NCI-H510A (cell line): ENCODE data around the gene CCDC74B.
"Not testable (repeated sequence)": the region's sequence is repeated elsewhere in the genome, so short reads cannot be mapped to it uniquely, and the experiment has no call there.

Experiments used
- DNase-seq: peaks from one replicate; lab custom pipeline; 2025; lab: John Stamatoyannopoulos, UW

The CCDC74B gene

DNA sequence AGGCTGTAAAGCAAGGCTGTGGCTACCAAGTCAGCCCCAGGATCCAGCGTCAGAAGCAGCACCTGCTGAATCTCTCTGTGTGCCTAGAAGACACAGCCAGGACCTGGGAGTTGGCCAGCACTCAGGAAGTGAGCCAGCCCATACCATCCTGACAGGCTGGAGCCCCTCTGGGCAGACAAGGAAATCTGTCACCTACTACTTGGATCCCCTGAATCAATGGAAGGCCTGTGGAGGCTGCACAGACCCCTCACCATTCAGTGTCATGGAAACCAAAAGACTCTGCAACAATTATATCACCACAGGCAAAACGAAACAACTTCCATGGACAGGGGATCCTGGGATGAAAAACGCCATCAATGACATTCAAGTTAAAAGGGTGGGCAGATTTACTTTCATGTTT, 21.7 kb upstream of the CCDC74B start:
- not testable (repeated sequence) for DNase-seq

DNA sequence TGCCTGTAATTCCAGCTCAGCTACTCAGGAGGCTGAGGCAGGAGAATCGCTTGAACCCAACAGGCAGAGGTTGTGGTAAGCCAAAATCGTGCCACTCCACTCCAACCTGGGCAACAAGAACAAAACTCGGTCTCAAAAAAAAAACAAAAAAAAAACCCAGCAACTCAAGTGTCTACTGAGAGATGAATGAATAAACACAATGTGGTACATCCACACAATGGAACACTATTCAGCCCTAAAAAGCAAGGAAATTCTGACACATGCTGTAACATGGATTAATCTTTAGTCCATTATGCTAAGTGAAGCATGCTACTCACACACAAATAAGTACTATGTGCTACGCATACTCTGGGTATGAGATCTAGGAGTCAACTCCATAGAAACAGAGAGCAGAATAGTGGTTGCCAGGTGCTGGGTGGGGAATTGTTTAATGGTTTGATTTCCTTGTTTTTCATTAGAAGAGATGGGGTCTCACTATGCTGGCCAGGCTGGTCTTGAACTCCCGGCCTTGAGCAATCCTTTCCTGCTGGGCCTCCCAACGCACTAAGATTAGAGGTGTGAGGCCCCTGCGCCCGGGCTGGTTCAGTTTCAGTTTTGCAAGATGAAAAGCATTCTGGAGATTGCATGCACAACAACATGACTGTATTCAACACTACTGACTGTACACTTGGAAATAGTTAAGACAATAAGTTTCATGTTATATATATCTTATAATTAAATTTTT, 20.5 kb upstream of the CCDC74B start:
- no peak for DNase-seq

DNA sequence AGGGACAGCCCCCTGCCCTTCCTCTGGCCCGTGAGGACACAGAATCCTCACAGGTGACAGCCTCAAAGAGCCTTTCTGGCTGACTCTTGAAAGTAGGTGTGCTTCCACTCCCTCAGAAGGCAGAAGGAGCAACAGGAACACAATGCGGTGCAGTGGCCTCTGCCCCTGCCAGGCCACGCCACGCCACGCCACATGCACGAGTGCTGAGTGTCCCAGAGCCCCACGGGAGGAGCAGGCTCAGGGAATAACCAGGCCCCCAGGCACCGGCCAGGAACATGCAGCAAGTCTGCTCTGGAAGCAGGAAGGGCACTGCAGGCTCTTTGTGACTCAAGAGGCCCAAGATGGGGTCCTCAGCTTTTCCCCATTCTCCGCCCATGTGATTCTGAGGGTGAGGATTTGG, 18.1 kb upstream of the CCDC74B start:
- DNase-seq: no peak

DNA sequence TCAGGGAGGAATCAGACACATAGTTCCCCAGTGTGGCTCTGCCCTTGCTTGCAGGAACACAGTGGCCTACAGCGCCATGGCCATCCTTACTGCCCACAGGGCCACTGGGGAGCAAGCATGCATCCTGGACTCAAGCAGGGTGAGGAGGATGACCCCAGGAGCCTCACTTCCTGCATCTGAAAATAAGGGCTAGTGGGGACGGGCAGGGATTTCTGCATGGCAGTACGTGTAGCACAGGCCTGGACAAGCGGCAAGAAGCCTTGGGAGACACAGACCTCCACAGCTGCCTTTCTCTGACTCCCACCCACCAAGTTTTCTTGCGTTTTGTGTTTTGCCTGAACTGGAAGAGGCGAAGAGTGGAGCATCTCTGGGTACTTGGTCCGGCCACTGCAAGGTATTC, 17.6 kb upstream of the CCDC74B start:
- not testable (repeated sequence) for DNase-seq

DNA sequence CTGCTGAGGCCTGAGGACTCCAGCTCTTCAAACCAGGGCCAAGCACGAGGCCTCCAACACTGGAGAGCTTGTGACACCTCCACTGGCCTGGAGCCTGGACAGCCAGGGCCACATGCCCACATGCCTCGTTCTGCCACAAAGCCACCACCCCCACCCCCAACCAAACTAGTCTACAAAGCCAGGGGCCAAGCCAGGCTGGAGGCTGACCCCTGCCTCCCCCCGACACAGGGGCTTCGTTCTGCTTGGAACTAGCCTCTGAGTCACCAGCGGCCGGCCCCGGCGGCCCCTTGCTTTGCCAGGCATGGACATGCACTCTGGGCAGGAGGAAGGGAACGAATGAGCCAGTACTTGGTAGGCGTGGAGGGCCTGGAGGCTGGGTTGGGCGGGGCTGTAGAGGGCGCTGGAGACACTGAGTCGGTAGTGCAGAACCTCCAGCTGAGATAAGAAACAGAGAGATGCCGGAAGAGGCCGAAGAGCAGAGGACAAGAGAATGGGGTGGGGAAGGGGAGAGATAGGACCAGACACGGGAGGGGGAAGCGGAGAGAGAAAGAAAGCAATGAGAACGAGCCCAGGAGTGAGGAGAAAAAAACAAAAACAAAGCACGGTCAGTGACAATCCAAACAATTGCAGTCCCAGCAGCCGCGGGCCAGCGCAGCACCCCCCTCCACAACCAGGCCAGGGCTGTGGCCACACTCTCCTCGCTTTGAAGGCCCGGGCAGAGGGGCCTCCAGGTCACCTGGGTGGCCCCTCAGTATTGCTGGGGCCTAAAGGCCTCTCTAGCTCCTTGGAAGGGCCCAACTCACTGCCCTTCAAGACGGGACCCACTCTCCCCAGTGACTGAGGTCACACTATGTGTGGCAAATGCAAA, 16.2 kb upstream of the CCDC74B start:
- DNase-seq: not testable (repeated sequence)

DNA sequence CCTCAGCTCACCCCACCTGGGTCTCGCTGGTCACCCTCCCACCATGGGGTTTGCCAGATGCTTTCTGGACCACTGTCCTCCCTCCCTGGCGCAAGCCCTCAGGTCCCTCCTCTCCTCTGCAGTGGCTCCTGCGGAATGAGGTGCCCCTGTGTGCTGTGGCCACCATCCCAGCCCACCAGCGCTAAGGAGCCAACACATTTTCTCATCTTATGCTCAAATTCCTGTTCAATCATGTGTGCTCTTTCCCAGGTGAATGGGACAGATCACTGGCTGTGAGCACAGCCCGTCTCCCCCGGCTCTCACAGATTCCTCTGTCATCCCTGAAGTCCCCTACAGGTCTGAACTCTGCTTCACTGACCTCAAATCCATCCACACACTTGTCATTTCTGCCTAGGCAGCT, 15.2 kb upstream of the CCDC74B start:
- no peak for DNase-seq

DNA sequence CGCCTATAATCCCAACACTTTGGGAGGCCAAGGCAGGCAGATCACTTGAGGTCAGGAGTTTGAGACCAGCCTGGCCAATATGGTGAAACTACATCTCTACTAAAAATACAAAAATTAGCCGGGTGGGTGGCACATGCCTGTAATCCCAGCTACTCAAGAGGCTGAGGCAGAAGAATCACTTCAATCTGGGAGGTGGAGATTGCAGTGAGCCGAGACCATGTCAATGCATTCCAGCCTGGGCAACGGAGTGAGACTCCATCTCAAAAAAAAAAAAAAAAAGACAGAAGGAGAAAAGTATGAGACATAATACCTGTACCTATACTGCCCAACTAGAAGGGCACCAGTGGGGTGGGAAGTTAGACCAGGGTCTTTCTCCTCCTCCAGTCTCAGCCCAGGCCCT, 14.5 kb upstream of the CCDC74B start:
- not testable (repeated sequence) for DNase-seq

DNA sequence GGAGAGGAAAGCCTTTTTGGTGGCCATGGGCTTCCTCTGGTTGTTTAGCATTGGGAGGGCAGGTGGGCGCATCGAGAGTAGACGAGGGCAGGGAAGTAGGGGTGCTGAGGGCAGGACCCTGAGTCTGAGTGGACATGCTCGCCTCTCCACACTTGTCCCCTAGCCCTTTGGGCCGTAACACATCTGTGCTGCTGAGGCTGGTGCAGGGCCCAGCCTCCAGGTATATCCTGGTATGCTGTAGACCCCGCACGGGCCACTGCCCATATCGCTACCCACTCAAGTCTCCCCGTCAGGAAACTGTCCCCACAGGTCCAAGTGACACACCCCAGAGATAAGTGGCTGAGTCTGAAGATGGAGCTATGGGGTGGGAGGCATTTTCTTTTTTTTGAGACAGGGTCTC, 13.7 kb upstream of the CCDC74B start:
- DNase-seq: no peak

DNA sequence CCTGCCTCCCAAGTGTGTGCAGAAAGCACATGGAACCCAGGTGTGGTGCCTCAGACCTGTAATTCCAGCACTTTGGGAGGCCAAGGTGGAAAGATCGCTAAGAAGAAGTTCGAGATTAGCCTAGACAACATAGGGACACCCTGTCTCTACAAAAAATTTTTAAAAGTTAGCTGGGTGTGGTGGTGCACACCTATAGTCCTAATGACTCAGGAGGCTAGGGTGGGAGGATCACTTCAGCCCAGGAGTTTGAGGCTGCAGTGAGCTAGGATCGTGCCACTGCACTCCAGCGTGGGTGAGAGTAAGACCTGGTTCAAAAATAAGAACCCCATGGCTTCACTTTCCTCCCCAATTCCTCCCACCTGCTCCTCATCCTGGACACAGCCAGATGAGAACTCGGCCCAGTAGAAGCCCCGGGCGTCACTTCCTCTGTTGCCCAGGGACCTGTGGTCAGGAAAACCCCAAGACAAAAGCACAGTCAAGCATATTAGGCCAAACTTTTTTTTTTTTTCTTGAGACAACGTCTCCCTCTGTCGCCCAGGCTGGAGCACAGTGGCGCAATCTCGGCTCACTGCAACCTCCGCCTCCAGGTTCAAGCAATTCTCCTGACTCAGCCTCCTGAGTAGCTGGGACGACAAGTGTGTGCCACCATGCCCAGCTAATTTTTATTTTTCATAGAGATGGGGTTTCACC, 13.1 kb upstream of the CCDC74B start:
- DNase-seq: not testable (repeated sequence)

DNA sequence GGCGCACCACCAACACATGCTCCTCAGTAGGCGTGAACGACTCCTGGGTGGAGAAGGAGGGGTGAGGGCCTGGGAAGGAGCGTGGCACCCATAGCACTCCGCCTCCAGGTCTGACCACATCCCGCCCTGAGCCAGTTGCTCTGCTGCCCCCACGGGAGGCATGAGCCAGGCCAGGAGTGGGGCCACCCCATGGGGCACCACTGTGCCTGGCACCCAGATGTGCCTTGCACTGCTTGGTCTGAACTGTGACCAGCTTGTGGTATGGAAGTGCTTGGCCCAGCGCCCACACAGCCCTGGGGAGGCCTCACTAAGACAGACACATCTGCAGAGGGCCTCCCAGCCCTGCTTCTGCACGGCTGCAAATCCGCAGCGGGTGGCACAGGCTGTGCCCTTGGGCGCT, 12.4 kb upstream of the CCDC74B start:
- not testable (repeated sequence) for DNase-seq

DNA sequence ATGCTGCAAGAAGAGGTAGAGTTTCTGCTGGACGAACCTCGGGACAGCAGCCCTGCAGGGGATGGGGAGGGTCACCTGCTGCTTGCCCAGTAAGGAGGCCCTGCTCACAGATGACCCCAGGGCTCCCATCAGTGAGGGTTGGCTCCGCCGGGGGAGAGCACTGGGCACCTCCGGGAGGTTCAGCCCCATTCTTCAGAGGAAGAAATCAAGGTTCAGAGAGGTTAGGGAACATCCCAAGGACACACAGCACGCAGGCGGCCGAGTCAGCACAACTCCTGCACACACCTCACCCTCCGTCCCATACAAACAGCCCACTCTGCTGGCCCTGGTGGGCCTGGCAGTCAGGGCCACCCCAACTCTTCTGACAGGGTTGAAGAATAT, 11.7 kb upstream of the CCDC74B start:
- DNase-seq: no peak

DNA sequence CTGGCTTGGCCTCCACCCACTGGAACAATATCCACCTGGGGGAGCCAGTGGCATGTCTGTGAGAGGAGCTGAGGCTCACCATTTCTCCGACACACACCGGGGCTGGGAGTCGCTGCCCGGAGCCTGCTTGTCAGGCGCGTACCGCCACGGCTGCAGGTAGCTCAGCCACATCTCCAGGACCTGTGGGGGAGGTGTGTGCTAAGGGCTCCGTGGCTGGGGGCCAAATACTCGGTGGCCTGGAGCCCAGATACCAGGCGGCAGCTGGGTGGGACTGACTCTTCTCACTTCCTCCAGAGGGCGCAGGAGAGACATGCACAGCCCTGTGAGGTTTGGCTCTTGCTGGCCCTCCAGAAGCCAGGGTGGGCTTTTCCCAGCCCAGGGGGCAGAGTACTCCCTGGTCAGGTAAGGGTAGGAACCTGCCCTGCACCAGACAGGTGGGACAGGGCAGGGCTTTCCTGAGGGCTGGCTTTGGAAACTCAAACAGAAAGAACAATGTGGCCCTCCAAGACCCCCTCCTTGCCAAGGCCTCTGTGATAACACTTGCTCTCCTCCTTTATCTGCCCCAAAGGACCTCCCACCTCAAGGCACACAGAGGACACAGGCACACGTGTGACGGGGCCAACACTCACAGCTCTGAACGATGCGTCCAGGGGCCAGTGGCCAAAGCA, 11.2 kb upstream of the CCDC74B start:
- DNase-seq: peak; percentile 17

DNA sequence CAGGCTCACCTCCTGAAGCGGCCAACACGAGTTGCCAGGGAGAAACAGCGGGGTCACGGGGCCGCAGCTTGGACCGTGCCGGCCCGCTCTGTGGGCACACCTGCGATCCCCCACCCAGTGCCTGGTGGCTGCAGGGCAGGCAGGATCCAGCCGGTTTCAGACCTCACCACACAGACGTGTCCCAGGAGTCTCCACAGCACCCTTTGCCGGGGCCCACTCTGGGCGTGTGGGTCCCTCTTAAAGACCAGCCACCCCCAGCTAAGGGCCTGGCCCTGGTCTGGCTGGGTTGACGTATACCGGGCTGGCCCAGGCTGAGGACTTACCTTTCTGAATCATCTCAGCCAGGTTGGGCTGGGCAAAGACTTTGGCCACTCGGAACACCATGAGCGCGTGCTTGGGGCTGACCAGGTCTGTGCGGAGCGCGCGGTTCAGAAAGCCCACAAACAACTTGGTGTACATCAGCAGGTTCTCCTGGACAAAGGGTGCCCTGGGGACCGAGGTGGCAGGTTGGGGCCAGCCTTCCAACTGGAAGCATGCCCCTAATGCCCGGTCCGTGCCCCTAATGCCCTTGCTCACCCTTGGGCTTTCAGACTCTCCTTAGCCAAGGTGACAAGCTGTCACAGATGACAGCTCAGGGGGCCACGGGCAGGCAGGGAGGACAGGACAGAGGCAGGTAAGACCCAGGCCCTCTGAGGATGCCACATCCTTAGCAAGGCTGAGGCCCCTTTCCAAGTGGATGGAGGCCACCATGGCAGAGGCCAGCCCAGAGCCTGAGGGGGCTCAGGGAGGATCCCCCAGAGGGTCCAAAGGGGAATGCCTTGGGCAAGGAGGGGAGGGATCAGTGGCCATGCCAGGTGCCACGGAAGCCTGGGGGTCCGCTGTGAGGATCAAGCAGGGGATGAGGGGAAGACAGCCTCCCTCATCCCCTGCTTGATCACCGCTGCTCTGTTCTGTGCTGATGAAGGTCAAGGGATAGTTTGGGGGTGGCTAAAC, 10.2 kb upstream of the CCDC74B start:
- DNase-seq: no peak

DNA sequence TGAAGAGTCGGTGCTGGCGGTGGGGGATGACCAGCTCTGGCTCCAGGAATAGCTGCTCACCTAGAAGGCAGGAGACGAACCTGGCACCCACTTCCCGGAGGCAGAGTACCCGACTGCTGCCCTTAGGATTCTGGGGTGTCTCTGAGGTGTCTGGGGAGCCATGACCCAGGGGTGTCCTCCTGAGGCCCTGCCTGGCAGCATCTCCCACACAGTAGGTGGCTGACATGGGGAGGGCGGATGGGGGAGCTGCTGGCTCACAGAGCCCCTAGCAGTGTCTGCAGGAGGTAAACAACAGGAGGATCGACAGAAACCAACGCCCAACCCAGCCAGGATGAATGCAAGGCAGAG, 9.5 kb upstream of the CCDC74B start:
- not testable (repeated sequence) for DNase-seq

DNA sequence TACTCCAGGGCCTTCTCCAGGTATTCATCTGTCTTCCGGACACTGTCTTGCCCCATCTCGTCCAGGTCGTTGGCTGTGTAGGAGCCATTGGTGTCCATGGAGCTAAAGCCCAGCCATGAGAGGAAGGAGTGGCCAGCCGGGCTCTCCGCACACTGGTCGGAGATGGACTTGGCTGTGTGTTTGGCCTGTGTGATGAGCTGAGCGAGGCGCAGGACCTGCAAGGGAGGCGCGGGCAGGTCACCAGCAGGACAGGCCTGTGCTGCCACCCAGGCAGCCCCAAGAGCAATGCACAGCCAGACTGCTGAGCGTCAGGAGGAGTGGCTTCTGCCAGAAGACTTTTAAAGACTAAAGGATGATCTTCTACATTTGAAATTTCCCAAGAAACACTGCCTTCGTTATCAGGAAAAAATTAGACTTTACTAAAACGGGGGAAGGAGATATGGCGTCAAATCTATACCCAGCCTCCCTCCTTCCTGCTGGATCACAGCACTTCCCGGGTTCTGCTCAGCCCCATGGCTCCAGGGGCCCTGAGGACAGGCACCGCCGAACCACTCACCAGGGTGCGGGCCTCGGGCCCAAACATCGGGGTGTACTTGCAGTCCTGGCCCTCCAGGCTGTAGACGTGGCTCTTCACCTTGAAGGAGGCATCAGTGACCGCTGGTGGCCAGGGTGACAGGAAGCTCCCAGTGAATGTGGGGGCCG, 9.0 kb upstream of the CCDC74B start:
- not testable (repeated sequence) for DNase-seq

DNA sequence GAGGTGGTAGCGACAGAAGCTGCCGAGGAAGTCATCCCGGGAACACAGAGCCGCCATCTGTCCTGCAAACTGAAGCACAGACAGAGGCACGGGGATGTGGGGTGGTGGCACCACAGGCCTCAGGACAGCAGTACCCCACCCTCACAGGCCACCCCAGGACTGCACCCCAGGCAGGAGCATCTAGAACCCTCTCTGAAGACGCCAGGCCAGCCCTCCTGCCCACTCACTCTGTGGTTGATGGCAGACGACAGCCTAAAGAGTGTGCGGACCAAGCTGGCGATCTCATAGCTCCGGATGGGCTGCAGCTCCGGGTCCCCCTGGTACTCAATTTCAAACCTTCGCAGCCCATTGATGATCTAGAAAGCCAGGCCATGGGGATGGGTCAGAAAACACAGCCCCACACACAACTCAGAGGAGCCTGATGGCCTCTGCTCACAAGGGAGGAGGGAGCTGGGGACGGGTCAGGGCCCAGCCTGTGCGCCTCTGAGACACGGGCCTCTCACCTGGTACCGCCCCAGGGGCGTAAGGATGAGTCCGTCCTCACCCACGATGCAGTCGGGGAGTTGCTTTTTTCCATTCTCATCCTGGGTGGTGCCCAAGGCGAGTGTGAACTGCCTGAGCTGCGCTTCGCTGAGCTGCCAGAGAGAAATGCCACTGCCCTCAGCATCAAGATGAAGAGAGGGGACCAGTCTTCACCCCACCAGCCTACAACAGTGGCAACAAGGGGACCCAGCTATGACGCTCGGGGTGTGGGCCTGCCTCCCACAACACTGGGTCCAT, 8.1 kb upstream of the CCDC74B start:
- no peak for DNase-seq

DNA sequence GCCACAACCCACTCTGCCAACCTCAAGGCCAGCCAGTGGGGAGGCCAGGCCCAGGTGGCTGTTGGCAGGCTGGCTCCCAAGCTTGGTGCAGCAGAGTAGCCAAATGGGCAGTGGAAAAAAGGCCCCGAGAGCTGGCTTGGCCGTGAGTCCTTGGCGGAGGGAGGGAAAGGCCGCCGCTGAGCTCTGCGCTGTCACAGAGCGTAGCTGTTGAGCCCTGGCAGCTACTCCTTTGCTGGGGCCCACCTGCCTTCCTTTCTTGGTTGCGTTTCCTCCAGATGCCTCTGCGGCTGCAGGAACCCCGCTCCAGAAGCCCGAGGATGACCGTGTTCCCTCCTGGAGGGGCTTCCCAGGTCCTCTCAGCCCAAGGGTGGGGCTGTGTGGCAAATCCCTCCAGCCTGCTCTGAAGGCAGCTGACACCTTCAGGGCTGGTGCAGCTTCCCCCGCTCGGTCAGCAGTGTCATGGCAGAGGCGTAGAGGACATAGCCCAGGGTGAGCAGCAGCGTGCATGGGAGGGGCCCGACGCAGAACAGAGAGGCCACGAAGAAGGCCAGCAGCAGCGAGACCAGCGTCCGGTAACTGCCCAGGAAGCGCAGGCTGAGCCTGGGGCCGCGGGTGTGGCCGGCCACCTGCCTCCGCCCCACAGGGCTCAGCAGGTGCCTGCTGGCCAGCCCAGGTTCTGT, 7.4 kb upstream of the CCDC74B start:
- DNase-seq: not testable (repeated sequence)

DNA sequence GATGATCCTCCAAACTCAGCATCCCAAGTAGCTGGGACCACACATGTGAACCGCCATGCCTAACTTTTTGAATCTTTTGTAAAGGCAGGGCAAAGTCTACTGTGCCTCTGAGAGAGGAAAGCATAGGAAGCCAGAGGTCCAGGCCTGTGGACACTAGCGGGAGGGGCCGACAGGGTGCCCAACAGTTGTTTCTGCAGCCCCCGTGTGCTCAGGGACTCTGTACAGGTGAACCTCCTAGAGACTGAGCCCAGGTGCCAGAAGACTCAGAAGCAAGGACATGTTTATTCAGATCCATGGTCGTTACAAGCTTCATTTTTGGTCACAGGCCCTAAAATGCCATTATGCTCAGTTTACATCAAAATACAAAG, 6.2 kb upstream of the CCDC74B start:
- DNase-seq: not testable (repeated sequence)
